Measurements from ENCODE around the gene TAP2. TPM values are rescaled to one million over a fixed set of nuclear protein-coding genes. Genes with fewer than 3 reads are reported as not detected.

Gene TAP2
- total and polyA plus RNA-seq, 2 of the 13 experiments (the other 11 are each of a cell fraction or from before 2014, with no cell fraction given) = 10.3 to 17.6 TPM

DNA sequence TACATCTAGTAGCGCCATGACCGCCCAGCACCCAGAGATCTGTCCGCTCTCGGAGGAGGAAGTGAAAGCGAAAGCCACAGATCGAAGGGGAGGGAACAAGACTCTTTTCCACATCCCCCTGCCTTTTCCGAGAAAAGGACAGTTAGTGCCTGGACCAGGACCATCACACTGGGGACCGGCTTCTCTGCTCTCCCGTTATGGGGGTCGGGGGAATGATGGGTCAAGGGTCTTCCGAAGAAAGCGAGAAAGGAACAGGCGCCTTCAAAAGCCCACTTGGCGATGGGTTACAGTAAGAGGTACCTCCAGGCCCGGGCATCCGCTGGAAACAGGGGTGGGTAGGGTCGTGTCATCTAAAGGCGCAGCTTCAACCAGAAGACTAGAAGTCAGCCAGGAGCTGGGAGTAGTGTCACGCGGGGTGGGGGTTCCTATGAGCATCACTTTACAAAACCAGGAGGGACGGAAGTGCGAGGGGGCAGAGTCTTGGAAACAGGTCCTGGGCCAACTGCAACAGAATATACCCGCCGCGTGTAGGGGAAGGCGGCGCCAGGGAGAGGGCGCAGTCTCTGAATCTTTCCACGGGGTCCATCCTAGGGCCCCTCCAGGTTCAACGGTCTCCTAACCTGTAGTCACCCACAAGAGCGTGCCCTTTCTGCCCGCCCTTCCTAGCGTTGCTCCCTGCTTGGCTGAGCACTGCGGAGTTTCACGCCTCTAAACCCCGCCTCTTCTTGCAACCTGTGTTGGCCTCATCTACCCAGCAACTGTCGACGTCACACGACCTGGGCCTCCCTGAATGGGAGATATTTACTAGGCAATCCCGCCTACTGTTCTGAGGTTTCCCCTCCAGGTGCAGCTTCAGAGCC lies 5.7 kb upstream of the TAP2 start, which contains the start of gene PSMB8 (continued):
- TF ChIP-seq AHR (CRISPR knock-in tag; IDR thresholded peaks at IDR 0.05) (no peak; the same call in 1 of the 2 replicates), FOXK1 (CRISPR knock-in tag; IDR thresholded peaks at IDR 0.05; ENCODE audit: borderline replicate concordance, low read depth) (no peak; the same call in 1 of the 2 replicates), ZNF772 (CRISPR knock-in tag; IDR thresholded peaks at IDR 0.05) (no peak), ZNF724P (CRISPR knock-in tag; IDR thresholded peaks at IDR 0.05; ENCODE audit: borderline replicate concordance) (no peak), ZNF484 (CRISPR knock-in tag; IDR thresholded peaks at IDR 0.05; ENCODE audit: borderline replicate concordance, low read depth) (no peak), HCFC1 (IDR thresholded peaks at IDR 0.05; ENCODE audit: low read depth, low read length) (no peak), CBX2 (IDR thresholded peaks at IDR 0.05; ENCODE audit: low read depth, low read length) (no peak), CBX2 (CRISPR knock-in tag; IDR thresholded peaks at IDR 0.05; ENCODE audit: low read depth) (no peak), NCOR1 (IDR thresholded peaks at IDR 0.05; ENCODE audit: borderline replicate concordance, low read length) (no peak), ZFY (CRISPR knock-in tag; IDR thresholded peaks at IDR 0.05) (peak; percentile 55), ZNF124 (CRISPR knock-in tag; IDR thresholded peaks at IDR 0.05) (0 out of 2 replicates have a peak, but pooled peaks have one; percentile 10), ZNF34 (CRISPR knock-in tag; IDR thresholded peaks at IDR 0.05; ENCODE audit: borderline replicate concordance) (no peak), KMT2A (CRISPR knock-in tag; IDR thresholded peaks at IDR 0.05) (peak; percentile 88), ZNF589 (CRISPR knock-in tag; conservative IDR thresholded peaks at IDR 0.05) (no peak), RAD51 (IDR thresholded peaks at IDR 0.05; ENCODE audit: borderline replicate concordance) (no peak), NFKBIZ (CRISPR knock-in tag; IDR thresholded peaks at IDR 0.05) (no peak)
- TF ChIP-seq, protein P1, sequence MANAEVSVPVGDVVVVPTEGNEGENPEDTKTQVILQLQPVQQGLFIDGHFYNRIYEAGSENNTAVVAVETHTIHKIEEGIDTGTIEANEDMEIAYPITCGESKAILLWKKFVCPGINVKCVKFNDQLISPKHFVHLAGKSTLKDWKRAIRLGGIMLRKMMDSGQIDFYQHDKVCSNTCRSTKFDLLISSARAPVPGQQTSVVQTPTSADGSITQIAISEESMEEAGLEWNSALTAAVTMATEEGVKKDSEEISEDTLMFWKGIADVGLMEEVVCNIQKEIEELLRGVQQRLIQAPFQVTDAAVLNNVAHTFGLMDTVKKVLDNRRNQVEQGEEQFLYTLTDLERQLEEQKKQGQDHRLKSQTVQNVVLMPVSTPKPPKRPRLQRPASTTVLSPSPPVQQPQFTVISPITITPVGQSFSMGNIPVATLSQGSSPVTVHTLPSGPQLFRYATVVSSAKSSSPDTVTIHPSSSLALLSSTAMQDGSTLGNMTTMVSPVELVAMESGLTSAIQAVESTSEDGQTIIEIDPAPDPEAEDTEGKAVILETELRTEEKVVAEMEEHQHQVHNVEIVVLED (CRISPR knock-in tag; IDR thresholded peaks at IDR 0.05; ENCODE audit: borderline replicate concordance) = peak; percentile 10; the same call in 1 of the 2 replicates
- TF ChIP-seq, protein P2, sequence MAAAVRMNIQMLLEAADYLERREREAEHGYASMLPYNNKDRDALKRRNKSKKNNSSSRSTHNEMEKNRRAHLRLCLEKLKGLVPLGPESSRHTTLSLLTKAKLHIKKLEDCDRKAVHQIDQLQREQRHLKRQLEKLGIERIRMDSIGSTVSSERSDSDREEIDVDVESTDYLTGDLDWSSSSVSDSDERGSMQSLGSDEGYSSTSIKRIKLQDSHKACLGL (CRISPR knock-in tag; IDR thresholded peaks at IDR 0.05) = peak; percentile 52; the same call in 1 of the 2 replicates
- TF ChIP-seq, protein P3, sequence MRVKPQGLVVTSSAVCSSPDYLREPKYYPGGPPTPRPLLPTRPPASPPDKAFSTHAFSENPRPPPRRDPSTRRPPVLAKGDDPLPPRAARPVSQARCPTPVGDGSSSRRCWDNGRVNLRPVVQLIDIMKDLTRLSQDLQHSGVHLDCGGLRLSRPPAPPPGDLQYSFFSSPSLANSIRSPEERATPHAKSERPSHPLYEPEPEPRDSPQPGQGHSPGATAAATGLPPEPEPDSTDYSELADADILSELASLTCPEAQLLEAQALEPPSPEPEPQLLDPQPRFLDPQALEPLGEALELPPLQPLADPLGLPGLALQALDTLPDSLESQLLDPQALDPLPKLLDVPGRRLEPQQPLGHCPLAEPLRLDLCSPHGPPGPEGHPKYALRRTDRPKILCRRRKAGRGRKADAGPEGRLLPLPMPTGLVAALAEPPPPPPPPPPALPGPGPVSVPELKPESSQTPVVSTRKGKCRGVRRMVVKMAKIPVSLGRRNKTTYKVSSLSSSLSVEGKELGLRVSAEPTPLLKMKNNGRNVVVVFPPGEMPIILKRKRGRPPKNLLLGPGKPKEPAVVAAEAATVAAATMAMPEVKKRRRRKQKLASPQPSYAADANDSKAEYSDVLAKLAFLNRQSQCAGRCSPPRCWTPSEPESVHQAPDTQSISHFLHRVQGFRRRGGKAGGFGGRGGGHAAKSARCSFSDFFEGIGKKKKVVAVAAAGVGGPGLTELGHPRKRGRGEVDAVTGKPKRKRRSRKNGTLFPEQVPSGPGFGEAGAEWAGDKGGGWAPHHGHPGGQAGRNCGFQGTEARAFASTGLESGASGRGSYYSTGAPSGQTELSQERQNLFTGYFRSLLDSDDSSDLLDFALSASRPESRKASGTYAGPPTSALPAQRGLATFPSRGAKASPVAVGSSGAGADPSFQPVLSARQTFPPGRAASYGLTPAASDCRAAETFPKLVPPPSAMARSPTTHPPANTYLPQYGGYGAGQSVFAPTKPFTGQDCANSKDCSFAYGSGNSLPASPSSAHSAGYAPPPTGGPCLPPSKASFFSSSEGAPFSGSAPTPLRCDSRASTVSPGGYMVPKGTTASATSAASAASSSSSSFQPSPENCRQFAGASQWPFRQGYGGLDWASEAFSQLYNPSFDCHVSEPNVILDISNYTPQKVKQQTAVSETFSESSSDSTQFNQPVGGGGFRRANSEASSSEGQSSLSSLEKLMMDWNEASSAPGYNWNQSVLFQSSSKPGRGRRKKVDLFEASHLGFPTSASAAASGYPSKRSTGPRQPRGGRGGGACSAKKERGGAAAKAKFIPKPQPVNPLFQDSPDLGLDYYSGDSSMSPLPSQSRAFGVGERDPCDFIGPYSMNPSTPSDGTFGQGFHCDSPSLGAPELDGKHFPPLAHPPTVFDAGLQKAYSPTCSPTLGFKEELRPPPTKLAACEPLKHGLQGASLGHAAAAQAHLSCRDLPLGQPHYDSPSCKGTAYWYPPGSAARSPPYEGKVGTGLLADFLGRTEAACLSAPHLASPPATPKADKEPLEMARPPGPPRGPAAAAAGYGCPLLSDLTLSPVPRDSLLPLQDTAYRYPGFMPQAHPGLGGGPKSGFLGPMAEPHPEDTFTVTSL (CRISPR knock-in tag; IDR thresholded peaks at IDR 0.05; ENCODE audit: borderline replicate concordance) = no peak
- TF ChIP-seq, protein P4, sequence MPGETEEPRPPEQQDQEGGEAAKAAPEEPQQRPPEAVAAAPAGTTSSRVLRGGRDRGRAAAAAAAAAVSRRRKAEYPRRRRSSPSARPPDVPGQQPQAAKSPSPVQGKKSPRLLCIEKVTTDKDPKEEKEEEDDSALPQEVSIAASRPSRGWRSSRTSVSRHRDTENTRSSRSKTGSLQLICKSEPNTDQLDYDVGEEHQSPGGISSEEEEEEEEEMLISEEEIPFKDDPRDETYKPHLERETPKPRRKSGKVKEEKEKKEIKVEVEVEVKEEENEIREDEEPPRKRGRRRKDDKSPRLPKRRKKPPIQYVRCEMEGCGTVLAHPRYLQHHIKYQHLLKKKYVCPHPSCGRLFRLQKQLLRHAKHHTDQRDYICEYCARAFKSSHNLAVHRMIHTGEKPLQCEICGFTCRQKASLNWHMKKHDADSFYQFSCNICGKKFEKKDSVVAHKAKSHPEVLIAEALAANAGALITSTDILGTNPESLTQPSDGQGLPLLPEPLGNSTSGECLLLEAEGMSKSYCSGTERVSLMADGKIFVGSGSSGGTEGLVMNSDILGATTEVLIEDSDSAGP (CRISPR knock-in tag; IDR thresholded peaks at IDR 0.05; ENCODE audit: borderline replicate concordance) = peak; percentile 79; the same call in 1 of the 2 replicates
